ENCODE results near the gene ZNF226. TPM values are rescaled to one million over a fixed set of nuclear protein-coding genes. Genes with fewer than 3 reads are reported as not detected.

Gene ZNF226
- total and polyA plus RNA-seq, 2 of the 4 experiments (the other 2 are of a cell fraction), result 14.0 to 15.7 TPM

- no peak overlapping the region for H4K5ac ChIP-seq (ENCODE audit: low read depth, low read length)
- H2AK9ac ChIP-seq (replicated peaks; ENCODE audit: low read depth, low read length, poor library complexity), result no peak overlapping the region
- no peak overlapping the region for H2AK5ac ChIP-seq (ENCODE audit: low read depth, low read length)
- in situ Hi-C loops (cut with MboI; ENCODE audit: low sequenced_read_pairs) (no loop called here), dilution Hi-C loops (cut with HindIII; ENCODE audit: low sequenced_read_pairs, unreplicated experiment) (no loop called here), intact Hi-C loops (cut with micrococcal nuclease) (no loop called here)
- no peak for DNase-seq
- TF ChIP-seq USF2 (IDR thresholded peaks at IDR 0.05; ENCODE audit: low read depth, low read length) (no peak), POLR2A (IDR thresholded peaks at IDR 0.05; ENCODE audit: low read depth, low read length) (no peak)
- H3K79me1 ChIP-seq (ENCODE audit: low read depth in 1 of 2, low read length in 2 of 2), result peaks cover 2 to 4% of the 10 kb centered on the region in 2 experiments; a peak in 2 of 4 replicates
- no peaks in the 10 kb centered on the region for H3K9me1 ChIP-seq (ENCODE audit: insufficient read depth, low read length)
- H2BK5ac ChIP-seq (ENCODE audit: low read depth, low read length, poor library complexity, severe bottlenecking), result no peak overlapping the region
- no peak overlapping the region for H3K4ac ChIP-seq (ENCODE audit: low read depth, low read length)
- H2AFZ ChIP-seq (replicated peaks; ENCODE audit: low read length, poor library complexity), result no peak overlapping the region
- H3K23ac ChIP-seq (ENCODE audit: low read depth, low read length), result no peak overlapping the region
- no peaks in the 10 kb centered on the region for H4K20me1 ChIP-seq (ENCODE audit: insufficient read depth, low read length)
- no peaks in the 10 kb centered on the region for H3K36me3 ChIP-seq (ENCODE audit: control insufficient read depth, insufficient read depth, low read length)
- H4K91ac ChIP-seq (ENCODE audit: insufficient read depth, low read depth, low read length), result no peak overlapping the region
- no TSS peak for BruUV-seq (replicated peaks)
- H2BK120ac ChIP-seq (ENCODE audit: low read depth, low read length), result no peak overlapping the region
- CTCF ChIA-PET, result no interaction called here
- H2BK20ac ChIP-seq (ENCODE audit: low read depth, low read length), result no peak overlapping the region
- no peak overlapping the region for H2BK15ac ChIP-seq (ENCODE audit: low read depth, low read length)
- H3K9ac ChIP-seq (ENCODE audit: low read depth, low read length), result no peak overlapping the region
- WGBS, 2 experiments (ENCODE audit: extremely low coverage in 2 of 2, insufficient read length in 1 of 2), result no CpG with 5 or more reads among the region's 2 CpGs
- H3K27ac ChIP-seq (ENCODE audit: insufficient read depth, low read length), result no peak overlapping the region
- no peaks in the 10 kb centered on the region for H3K27me3 ChIP-seq (ENCODE audit: control insufficient read depth, insufficient read depth, low read length)
- no peak overlapping the region for H3K56ac ChIP-seq (ENCODE audit: extremely low read depth, insufficient read depth, low read length)
- H3K4me3 ChIP-seq (ENCODE audit: insufficient read depth, low read depth, low read length), result no peak overlapping the region
- no peak for ATAC-seq (ENCODE audit: low read depth)
- H3K4me1 ChIP-seq (ENCODE audit: control insufficient read depth, insufficient read depth, low read length), result no peaks in the 10 kb centered on the region
- no peak overlapping the region for H3K4me2 ChIP-seq (ENCODE audit: low read depth, low read length)
- no peak overlapping the region for H4K8ac ChIP-seq (ENCODE audit: low read depth in 2 of 2, low read length in 2 of 2)
- no peak overlapping the region for H3K14ac ChIP-seq (replicated peaks; ENCODE audit: low read depth, low read length)
- POLR2A ChIA-PET (ENCODE audit: unreplicated experiment), result no interaction called here
- no peak overlapping the region for H3K18ac ChIP-seq (ENCODE audit: low read depth, low read length)
- H3K9me3 ChIP-seq (ENCODE audit: control insufficient read depth, insufficient read depth, low read length), result no peaks in the 10 kb centered on the region
Measured at GRCh38 chr19:44204772-44205171, 39.9 kb downstream of the ZNF226 start.
